ENCODE results near the gene OSER1.

Gene OSER1

GRCh38 chr20:44224637-44225036, 14.1 kb upstream of the OSER1 start:
- no peak for TF ChIP-seq CTCF (IDR thresholded peaks at IDR 0.05; ENCODE audit: poor library complexity, severe bottlenecking)
- DNase-seq (ENCODE audit: low spot score) (no peak), ATAC-seq (ENCODE audit: low read depth) (no peak)
- Histone ChIP-seq H3K9me3 (ENCODE audit: severe bottlenecking) (no peaks in the 10 kb centered on the region), H3K36me3 (ENCODE audit: low read depth) (no peaks in the 10 kb centered on the region), H3K27me3 (ENCODE audit: insufficient read depth, poor library complexity, severe bottlenecking) (no peaks in the 10 kb centered on the region), H3K4me1 (ENCODE audit: insufficient read depth, poor library complexity, severe bottlenecking) (no peaks in the 10 kb centered on the region), H3K27ac (ENCODE audit: poor library complexity, severe bottlenecking) (no peak overlapping the region), H3K4me3 (ENCODE audit: severe bottlenecking) (no peak overlapping the region)

- H3K4me1 ChIP-seq (ENCODE audit: insufficient read depth, poor library complexity, severe bottlenecking), result no peaks in the 10 kb centered on the region
- no peak overlapping the region for H3K4me3 ChIP-seq (ENCODE audit: severe bottlenecking)
- H3K27me3 ChIP-seq (ENCODE audit: insufficient read depth, poor library complexity, severe bottlenecking), result no peaks in the 10 kb centered on the region
- no peak for TF ChIP-seq CTCF (IDR thresholded peaks at IDR 0.05; ENCODE audit: poor library complexity, severe bottlenecking)
- no peaks in the 10 kb centered on the region for H3K9me3 ChIP-seq (ENCODE audit: severe bottlenecking)
- H3K27ac ChIP-seq (ENCODE audit: poor library complexity, severe bottlenecking), result no peak overlapping the region
- DNase-seq (ENCODE audit: low spot score), result no peak
- H3K36me3 ChIP-seq (ENCODE audit: low read depth), result no peaks in the 10 kb centered on the region
- no peak for ATAC-seq (ENCODE audit: low read depth)
Observed at GRCh38 chr20:44223721-44224120, 13.2 kb upstream of the OSER1 start.

GRCh38 chr20:44222633-44223368, 12.2 kb upstream of the OSER1 start:
- peak; percentile 27 for TF ChIP-seq CTCF (IDR thresholded peaks at IDR 0.05; ENCODE audit: poor library complexity, severe bottlenecking)
- no peak overlapping the region for H3K4me3 ChIP-seq (ENCODE audit: severe bottlenecking)
- H3K4me1 ChIP-seq (ENCODE audit: insufficient read depth, poor library complexity, severe bottlenecking), result peaks cover 7% of the 10 kb centered on the region
- H3K27ac ChIP-seq (ENCODE audit: poor library complexity, severe bottlenecking), result no peak overlapping the region
- DNase-seq (ENCODE audit: low spot score) (no peak), ATAC-seq (ENCODE audit: low read depth) (no peak; the same call in 2 of the 3 replicates)
- no peaks in the 10 kb centered on the region for H3K9me3 ChIP-seq (ENCODE audit: severe bottlenecking)
- H3K27me3 ChIP-seq (ENCODE audit: insufficient read depth, poor library complexity, severe bottlenecking), result no peaks in the 10 kb centered on the region
- H3K36me3 ChIP-seq (ENCODE audit: low read depth), result no peaks in the 10 kb centered on the region

GRCh38 chr20:44222027-44222426, 11.5 kb upstream of the OSER1 start:
- H3K4me3 ChIP-seq (ENCODE audit: severe bottlenecking), result no peak overlapping the region
- no peaks in the 10 kb centered on the region for H3K27me3 ChIP-seq (ENCODE audit: insufficient read depth, poor library complexity, severe bottlenecking)
- no peaks in the 10 kb centered on the region for H3K36me3 ChIP-seq (ENCODE audit: low read depth)
- H3K9me3 ChIP-seq (ENCODE audit: severe bottlenecking), result no peaks in the 10 kb centered on the region
- DNase-seq (ENCODE audit: low spot score), result no peak
- no peak for TF ChIP-seq CTCF (IDR thresholded peaks at IDR 0.05; ENCODE audit: poor library complexity, severe bottlenecking)
- H3K27ac ChIP-seq (ENCODE audit: poor library complexity, severe bottlenecking), result no peak overlapping the region
- ATAC-seq (ENCODE audit: low read depth), result no peak
- H3K4me1 ChIP-seq (ENCODE audit: insufficient read depth, poor library complexity, severe bottlenecking), result peaks cover 7% of the 10 kb centered on the region

- no peak for DNase-seq (ENCODE audit: low spot score)
- H3K27me3 ChIP-seq (ENCODE audit: insufficient read depth, poor library complexity, severe bottlenecking), result no peaks in the 10 kb centered on the region
- TF ChIP-seq CTCF (IDR thresholded peaks at IDR 0.05; ENCODE audit: poor library complexity, severe bottlenecking), result no peak
- H3K27ac ChIP-seq (ENCODE audit: poor library complexity, severe bottlenecking), result no peak overlapping the region
- no peak for ATAC-seq (ENCODE audit: low read depth)
- H3K4me3 ChIP-seq (ENCODE audit: severe bottlenecking), result no peak overlapping the region
- no peaks in the 10 kb centered on the region for H3K36me3 ChIP-seq (ENCODE audit: low read depth)
- H3K9me3 ChIP-seq (ENCODE audit: severe bottlenecking), result no peaks in the 10 kb centered on the region
- peaks cover 7% of the 10 kb centered on the region for H3K4me1 ChIP-seq (ENCODE audit: insufficient read depth, poor library complexity, severe bottlenecking)
Observed at GRCh38 chr20:44221368-44221954, 10.9 kb upstream of the OSER1 start.
